ENCODE data around the gene EXD3. TPM values are rescaled to one million over a fixed set of nuclear protein-coding genes. Genes with fewer than 3 reads are reported as not detected.

The EXD3 gene
- total RNA-seq, 1 experiment from 2014 or later: 15.3 TPM

GRCh38 chr9:137438591-137439157, 15.7 kb upstream of the EXD3 start:
- Histone ChIP-seq H3K4me1 (ENCODE audit: insufficient read depth, low read length) (no peaks in the 10 kb centered on the region), H3K14ac (ENCODE audit: insufficient read depth, low read length) (no peak overlapping the region), H3K9ac (ENCODE audit: extremely low read depth, insufficient read length, low read length) (no peak overlapping the region), H2BK12ac (ENCODE audit: insufficient read length, low read depth, low read length) (no peak overlapping the region), H2AFZ (ENCODE audit: low read length) (no peak overlapping the region), H3T11ph (ENCODE audit: low read length) (no peak overlapping the region), H3K79me2 (ENCODE audit: insufficient read depth, low read length) (no peaks in the 10 kb centered on the region), H3K23ac (ENCODE audit: insufficient read length, low read depth, low read length) (no peak overlapping the region), H4K91ac (ENCODE audit: insufficient read length, low read depth, low read length) (no peak overlapping the region), H4K5ac (ENCODE audit: insufficient read length, low read depth, low read length) (no peak overlapping the region), H2BK5ac (ENCODE audit: insufficient read length, low read length) (no peak overlapping the region), H3K4me2 (ENCODE audit: insufficient read depth, insufficient read length, low read length) (no peak overlapping the region), H2BK20ac (ENCODE audit: low read depth, low read length, poor library complexity, severe bottlenecking) (no peak overlapping the region), H3K4ac (ENCODE audit: low read depth, low read length) (no peak overlapping the region), H3K18ac (ENCODE audit: insufficient read length, low read depth, low read length) (no peak overlapping the region), H3K9me3 (ENCODE audit: control insufficient read depth, low read depth, low read length) (no peaks in the 10 kb centered on the region), H4K20me1 (ENCODE audit: control insufficient read depth, insufficient read depth, insufficient read length) (no peaks in the 10 kb centered on the region), H3K56ac (ENCODE audit: insufficient read length, low read depth, low read length) (no peak overlapping the region), H3K79me1 (ENCODE audit: insufficient read depth, low read depth, low read length, poor library complexity, severe bottlenecking) (no peaks in the 10 kb centered on the region), H3K23me2 (ENCODE audit: insufficient read length, low read depth, low read length, poor library complexity, severe bottlenecking) (no peaks in the 10 kb centered on the region), H3K27me3 (ENCODE audit: insufficient read depth, low read length) (no peaks in the 10 kb centered on the region), H2AK5ac (ENCODE audit: insufficient read length, low read length) (no peak overlapping the region), H4K8ac (replicated peaks; ENCODE audit: insufficient read length, low read depth, low read length) (no peak overlapping the region), H2BK120ac (ENCODE audit: low read depth, low read length, poor library complexity, severe bottlenecking) (no peak overlapping the region), H2BK15ac (ENCODE audit: low read depth, low read length) (no peak overlapping the region), H3K27ac (ENCODE audit: insufficient read length, low read depth, low read length) (no peak overlapping the region)
- no CpG with 5 or more reads among the region's 22 CpGs for WGBS (ENCODE audit: extremely low coverage, insufficient read length, low lambda C conversion rate)
- Mint-ChIP-seq H3K9me3 (0 out of 5 replicates have a peak, but pooled peaks cover 0 to 1% of the 10 kb centered on the region in 2 experiments), H3K27ac (no peak overlapping the region), H3K36me3 (ENCODE audit: insufficient read depth in 1 of 3, low read depth in 3 of 3) (no peaks in the 10 kb centered on the region), H3K4me1 (peaks cover 0 to 2% of the 10 kb centered on the region in 2 experiments; a peak in 2 of 4 replicates), H3K27me3 (ENCODE audit: low read depth) (peaks cover 12% of the 10 kb centered on the region), H3K4me3 (no peak overlapping the region)
- TF ChIP-seq CTCF (conservative IDR thresholded peaks at IDR 0.05): no peak
- DNase-seq: no peak
